Transverse colon (tissue), 4 donors: ENCODE results near the gene CDC5L. TPM values are rescaled to one million over a fixed set of nuclear protein-coding genes. Genes with fewer than 3 reads are reported as not detected.
A peak's percentile ranks its signal among the peaks of the same experiment; 100 is the strongest.

ENCODE experiments used
- DNase-seq: peaks from one replicate; pipeline ENCODE4 v3.0.0-alpha.2; 2019
- H3K27ac ChIP-seq, 4 donors: fragments of 200-600 bp; sonication (generic); 2 replicates each; pipeline ENCODE4 v1.5.1; 2016 to 2018; ENCODE audit warnings: inconsistent platforms in 4 of 4
- H3K27me3 ChIP-seq: fragments of 200-600 bp; sonication (generic); 2 replicates; pipeline ENCODE4 v1.5.1; 2017; ENCODE audit warnings: inconsistent platforms
- H3K36me3 ChIP-seq, 4 donors: fragments of 200-600 bp; sonication (generic); 2 replicates each; pipeline ENCODE4 v1.5.1; 2017 to 2019; ENCODE audit warnings: inconsistent platforms in 4 of 4
- H3K4me1 ChIP-seq, 4 donors: fragments of 200-600 bp; sonication (generic); 2 replicates each; pipeline ENCODE4 v1.5.1; 2017 to 2020; ENCODE audit warnings: inconsistent platforms in 4 of 4
- H3K4me3 ChIP-seq, 4 donors: fragments of 200-600 bp; sonication (generic); 1 replicate in 1 of 4; 2 replicates in 3 of 4; pipeline versions ENCODE4 v1.5.1 to v1.6.1; 2017 to 2019; ENCODE audit warnings: inconsistent platforms in 4 of 4
- H3K9me3 ChIP-seq, 2 donors: fragments of 200-600 bp; sonication (generic); 2 replicates each; pipeline ENCODE4 v1.5.1; 2017 to 2019; ENCODE audit warnings: inconsistent platforms in 2 of 2
- EP300 ChIP-seq: sonication (generic); formaldehyde crosslinking; IDR thresholded peaks from one replicate; pipeline ENCODE4 v1.6.1; 2017; ENCODE audit warnings: antibody characterized with exemption, low read depth
- POLR2A ChIP-seq: fragments of 450-650 bp; IDR thresholded peaks from one replicate; pipeline ENCODE4 v1.6.1; 2016; ENCODE audit warnings: antibody characterized with exemption, mild to moderate bottlenecking, moderate library complexity
- POLR2AphosphoS5 ChIP-seq, 3 donors: sonication (generic); formaldehyde crosslinking; IDR thresholded peaks; one replicate each; pipeline ENCODE4 v1.6.1; 2016; ENCODE audit warnings: antibody characterized with exemption in 3 of 3
- WGBS, 2 donors: methylation state at CpG; one replicate each; pipeline ENCODE4 v1.1.5; 2018; ENCODE audit warnings: low coverage in 1 of 2; 5-methylcytosine and 5-hydroxymethylcytosine counted together
- in situ Hi-C, 4 donors: fragments of 200-750 bp; cut with MboI; loops; one replicate each; pipeline versions ENCODE4 v1.15.0 to v1.15.1; 2017; ENCODE audit warnings: low sequenced_read_pairs in 3 of 4, low pct_ligation_motif_present in 1 of 4, low pct_unique_long_range_greater_than_20kb in 1 of 4
- intact Hi-C: fragments of 100-400 bp; cut with DNase I; formaldehyde crosslinking; loops from one replicate; pipeline ENCODE4 v1.15.1; 2023; ENCODE audit warnings: low total_unique reads
- total RNA-seq, 4 donors: library from RNA; depleted of rRNA; stranded (reverse); fragments of >200 nt; gene quantifications; one replicate each; pipeline ENCODE4 v1.1.0, GENCODE V29; 2016
- TF ChIP-seq, protein P1 (sequence below), 5 experiments: fragments of 200-600 bp in 3 of 5; fragments of 450-650 bp in 2 of 5; sonication (generic) in 3 of 5; IDR thresholded peaks; 1 replicate in 2 of 5; 2 replicates in 3 of 5; pipeline ENCODE4 v1.5.1; 2016 to 2017; ENCODE audit warnings: antibody characterized with exemption in 5 of 5, inconsistent platforms in 3 of 5, mild to moderate bottlenecking in 2 of 5, moderate library complexity in 1 of 5

Gene CDC5L
- total RNA-seq, 4 donors from 2014 or later: 8.2 to 49.6 (median 15.2) TPM

DNA sequence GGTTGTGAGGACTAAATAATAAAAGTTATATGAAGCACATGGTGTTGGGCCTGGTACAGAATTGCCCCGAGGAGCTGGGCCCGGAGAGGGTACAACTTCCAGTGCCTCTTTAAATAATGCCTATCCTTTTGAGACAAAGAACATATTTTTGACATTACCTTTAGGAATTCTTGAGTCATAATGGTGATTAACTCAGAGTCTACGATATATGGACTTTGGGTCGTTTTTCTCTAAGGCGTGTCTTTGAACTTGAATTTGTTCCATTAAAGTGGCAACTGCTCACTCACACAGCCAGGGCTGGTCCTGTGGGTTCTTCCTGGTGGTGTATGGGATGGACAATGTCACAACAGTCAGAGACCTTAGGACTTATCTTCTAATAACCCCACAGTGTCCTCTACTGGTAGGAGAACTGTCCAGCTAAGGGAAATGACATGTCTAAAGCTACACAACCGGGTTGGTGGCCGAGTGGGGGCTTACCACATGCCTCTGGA, 106.5 kb downstream of the CDC5L start:
- Histone ChIP-seq H3K27me3 (no peaks in the 10 kb centered on the region), H3K27ac (no peak overlapping the region), H3K4me1 (peaks cover 0 to 7% (median 3%) of the 10 kb centered on the region in 4 donors), H3K36me3 (no peaks in the 10 kb centered on the region), H3K9me3 (no peaks in the 10 kb centered on the region), H3K4me3 (no peak overlapping the region)
- intact Hi-C loops (no loop called here), in situ Hi-C loops (loop anchor here in 2 of 4 donors (25.0 kb wide), 2 partner anchors 1218 to 1418 kb away; no protein-coding TSS in a partner anchor)
- WGBS, 2 donors: 40 to 62% methylated on average over 5 to 7 of the region's 7 CpGs
- TF ChIP-seq, protein P1, sequence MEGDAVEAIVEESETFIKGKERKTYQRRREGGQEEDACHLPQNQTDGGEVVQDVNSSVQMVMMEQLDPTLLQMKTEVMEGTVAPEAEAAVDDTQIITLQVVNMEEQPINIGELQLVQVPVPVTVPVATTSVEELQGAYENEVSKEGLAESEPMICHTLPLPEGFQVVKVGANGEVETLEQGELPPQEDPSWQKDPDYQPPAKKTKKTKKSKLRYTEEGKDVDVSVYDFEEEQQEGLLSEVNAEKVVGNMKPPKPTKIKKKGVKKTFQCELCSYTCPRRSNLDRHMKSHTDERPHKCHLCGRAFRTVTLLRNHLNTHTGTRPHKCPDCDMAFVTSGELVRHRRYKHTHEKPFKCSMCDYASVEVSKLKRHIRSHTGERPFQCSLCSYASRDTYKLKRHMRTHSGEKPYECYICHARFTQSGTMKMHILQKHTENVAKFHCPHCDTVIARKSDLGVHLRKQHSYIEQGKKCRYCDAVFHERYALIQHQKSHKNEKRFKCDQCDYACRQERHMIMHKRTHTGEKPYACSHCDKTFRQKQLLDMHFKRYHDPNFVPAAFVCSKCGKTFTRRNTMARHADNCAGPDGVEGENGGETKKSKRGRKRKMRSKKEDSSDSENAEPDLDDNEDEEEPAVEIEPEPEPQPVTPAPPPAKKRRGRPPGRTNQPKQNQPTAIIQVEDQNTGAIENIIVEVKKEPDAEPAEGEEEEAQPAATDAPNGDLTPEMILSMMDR (IDR thresholded peaks at IDR 0.05): peak in 1 of 5 experiments; percentile 3
- no peak for TF ChIP-seq POLR2AphosphoS5 (IDR thresholded peaks at IDR 0.05)
- DNase-seq: no peak

DNA sequence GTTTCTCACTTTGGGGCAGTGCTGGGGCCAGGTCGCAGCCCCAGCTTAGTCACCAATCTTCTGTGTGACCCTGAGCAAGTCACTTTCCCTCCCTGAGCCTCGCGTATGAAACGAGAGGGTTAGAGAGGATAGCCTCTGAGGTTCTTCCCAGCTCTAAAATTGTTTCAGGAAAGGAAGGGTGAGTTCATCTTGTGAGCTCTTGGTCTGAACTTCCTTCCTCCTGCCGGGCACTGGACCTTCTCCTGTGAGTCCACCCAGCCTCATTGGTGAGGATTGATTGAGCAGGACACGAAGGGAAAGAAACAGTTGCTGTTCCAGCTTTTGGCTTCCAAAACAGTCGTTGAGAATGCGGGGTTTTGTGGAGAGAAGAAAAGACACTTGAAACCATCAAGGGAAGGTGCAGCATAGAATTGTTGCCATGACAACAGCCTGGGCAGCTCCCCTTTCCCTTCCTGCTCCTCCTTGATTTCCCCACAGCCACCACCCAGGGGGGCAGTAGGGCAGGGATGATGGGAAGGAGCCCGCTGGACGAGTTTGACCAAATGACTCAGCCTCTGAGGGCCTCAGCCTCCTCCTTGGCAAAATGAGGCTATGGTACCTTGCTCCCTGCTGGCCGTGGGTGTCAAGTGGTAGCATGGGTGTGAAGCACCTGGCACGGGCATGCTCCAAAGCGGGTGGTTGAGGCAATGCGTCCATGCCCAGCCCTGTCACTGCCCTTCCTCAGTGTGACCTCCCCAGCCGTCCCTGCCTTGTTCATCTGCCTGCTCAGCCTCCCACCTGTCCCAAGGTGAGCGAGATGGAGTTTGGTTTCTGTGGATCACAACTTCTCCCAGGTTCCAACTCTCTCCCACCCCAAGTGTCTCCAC, 107.8 kb downstream of the CDC5L start:
- Histone ChIP-seq H3K9me3 (no peaks in the 10 kb centered on the region), H3K4me3 (no peak overlapping the region), H3K36me3 (no peaks in the 10 kb centered on the region), H3K27me3 (no peaks in the 10 kb centered on the region), H3K27ac (no peak overlapping the region), H3K4me1 (peaks cover 0 to 4% (median 0%) of the 10 kb centered on the region in 4 donors)
- in situ Hi-C loops: loop anchor here in 2 of 4 donors (25.0 kb wide), 2 partner anchors 1217 to 1417 kb away; no protein-coding TSS in a partner anchor
- no peak for DNase-seq
- intact Hi-C loops: no loop called here
- 33 to 74% methylated on average over 1 to 15 of the region's 16 CpGs for WGBS, 2 donors
- no peak for TF ChIP-seq EP300
- TF ChIP-seq POLR2AphosphoS5 (IDR thresholded peaks at IDR 0.05): no peak
- TF ChIP-seq, protein P1 (IDR thresholded peaks at IDR 0.05): no peak
- TF ChIP-seq POLR2A: no peak

DNA sequence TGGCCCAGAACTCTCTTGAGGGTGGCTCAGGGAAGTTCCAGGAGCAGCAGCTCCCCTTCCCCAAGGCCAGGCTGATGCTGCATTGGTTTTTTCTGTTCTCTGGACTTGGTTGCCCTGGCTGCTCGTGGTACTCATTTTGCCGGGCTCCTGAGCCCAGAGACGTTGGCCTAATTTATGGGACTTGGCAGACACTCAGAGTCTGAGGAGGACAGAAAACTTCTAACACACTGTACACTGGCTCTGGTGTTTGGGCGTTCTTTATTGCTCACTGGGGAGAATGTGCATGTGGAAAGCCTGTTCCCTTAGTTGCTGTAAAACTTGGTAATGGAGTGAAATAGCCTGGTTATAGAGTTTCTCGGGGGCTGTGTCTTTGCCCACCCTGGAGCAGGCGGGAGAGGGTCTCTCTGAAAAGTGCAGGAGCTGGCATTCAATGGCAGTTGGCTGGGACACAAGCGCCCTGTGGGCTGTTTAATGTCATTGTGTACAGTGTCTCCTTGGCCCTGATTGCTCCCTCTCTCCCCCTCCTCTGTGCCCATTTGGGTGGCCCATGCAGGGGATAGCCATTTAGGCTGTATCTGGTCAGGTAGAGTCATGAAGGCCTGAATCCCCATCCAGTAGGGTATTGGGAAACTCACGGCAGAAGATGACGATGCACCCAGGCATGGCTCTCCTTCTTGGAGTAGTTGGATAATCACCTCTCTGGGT, 109.3 kb downstream of the CDC5L start:
- Histone ChIP-seq H3K27me3 (no peaks in the 10 kb centered on the region), H3K4me1 (no peaks in the 10 kb centered on the region), H3K4me3 (no peak overlapping the region), H3K9me3 (no peaks in the 10 kb centered on the region), H3K36me3 (no peaks in the 10 kb centered on the region), H3K27ac (no peak overlapping the region)
- no peak for DNase-seq
- in situ Hi-C loops (loop anchor here in 2 of 4 donors (25.0 kb wide), 2 partner anchors 1215 to 1415 kb away; no protein-coding TSS in a partner anchor), intact Hi-C loops (no loop called here)
- 62% methylated on average over 9 of the region's 9 CpGs; no CpG with 5 or more reads in 1 of the 2 donors for WGBS, 2 donors
- TF ChIP-seq POLR2AphosphoS5 (IDR thresholded peaks at IDR 0.05): no peak
- no peak for TF ChIP-seq POLR2A
- TF ChIP-seq, protein P1 (IDR thresholded peaks at IDR 0.05): no peak
- no peak for TF ChIP-seq EP300

DNA sequence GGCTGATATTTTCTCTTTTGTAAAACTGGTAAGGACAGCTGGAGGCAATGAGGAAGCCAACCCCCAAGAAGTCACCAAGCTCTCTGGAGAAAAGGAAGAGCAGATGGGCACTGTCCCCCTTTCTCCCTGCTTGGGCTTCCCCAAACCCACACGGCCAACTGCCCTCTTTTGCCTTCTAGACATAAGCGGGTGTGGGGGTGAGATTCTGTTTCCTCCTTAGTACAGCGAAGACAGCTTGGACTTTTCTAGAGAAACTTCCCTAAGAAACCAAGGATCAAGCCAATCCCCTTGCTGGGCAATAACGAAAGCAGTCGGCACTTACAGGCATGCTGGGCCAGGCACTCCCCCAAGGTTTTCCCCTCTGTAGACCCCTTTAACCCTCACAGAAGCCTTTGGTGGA, 110.3 kb downstream of the CDC5L start:
- intact Hi-C loops (no loop called here), in situ Hi-C loops (loop anchor here in 2 of 4 donors (25.0 kb wide), 2 partner anchors 1214 to 1414 kb away; no protein-coding TSS in a partner anchor)
- no peaks in the 10 kb centered on the region for H3K9me3 ChIP-seq

More for the DNA sequence above, 110.3 kb downstream of the CDC5L start:
- H3K27me3 ChIP-seq: no peaks in the 10 kb centered on the region
- TF ChIP-seq EP300: no peak
- TF ChIP-seq, protein P1 (IDR thresholded peaks at IDR 0.05): no peak
- TF ChIP-seq POLR2A: no peak
- no peak for TF ChIP-seq POLR2AphosphoS5 (IDR thresholded peaks at IDR 0.05)
- no peaks in the 10 kb centered on the region for H3K36me3 ChIP-seq
- no peak for DNase-seq
- no peak overlapping the region for H3K27ac ChIP-seq
- H3K4me3 ChIP-seq: no peak overlapping the region
- WGBS, 2 donors: 92 to 100% methylated on average over 1 to 5 of the region's 5 CpGs
- H3K4me1 ChIP-seq: no peaks in the 10 kb centered on the region
